Small intestine (tissue), 7 donors: ENCODE data around the gene RNF43. TPM values are rescaled to one million over a fixed set of nuclear protein-coding genes. Genes with fewer than 3 reads are reported as not detected.
"Not testable (repeated sequence)": the region's sequence is repeated elsewhere in the genome, so short reads cannot be mapped to it uniquely, and the experiment has no call there.

ENCODE experiments used
- DNase-seq, 2 donors: peaks; one replicate each; pipeline versions ENCODE4 v3.0.0 to v3.0.0-alpha.2; 2013
- FAIRE-seq: peaks from 2 replicates; lab custom pipeline; 2012; peaks lifted over from hg19 to GRCh38; lab: Jason Lieb, UNC
- H3K27ac ChIP-seq, 3 donors: one replicate each; pipeline ENCODE4 v1.5.1; 2013; ENCODE audit warnings: low read length in 2 of 3, mild to moderate bottlenecking in 2 of 3, control low read depth in 1 of 3, inconsistent platforms in 1 of 3, low read depth in 1 of 3, moderate library complexity in 1 of 3
- H3K27me3 ChIP-seq, 3 donors: one replicate each; pipeline ENCODE4 v1.6.1; 2013; ENCODE audit warnings: low read length in 3 of 3, inconsistent platforms in 1 of 3; ENCODE audit not compliant: control insufficient read depth in 3 of 3, insufficient read depth in 3 of 3
- H3K36me3 ChIP-seq, 3 donors: one replicate each; pipeline ENCODE4 v1.6.1; 2013; ENCODE audit warnings: low read length in 3 of 3, inconsistent platforms in 1 of 3, low read depth in 1 of 3, mild to moderate bottlenecking in 1 of 3, moderate library complexity in 1 of 3; ENCODE audit not compliant: control insufficient read depth in 3 of 3, insufficient read depth in 2 of 3
- H3K4me1 ChIP-seq, 3 donors: one replicate each; pipeline ENCODE4 v1.6.1; 2013; ENCODE audit warnings: low read length in 2 of 3, inconsistent platforms in 1 of 3, low read depth in 1 of 3, mild to moderate bottlenecking in 1 of 3, moderate library complexity in 1 of 3; ENCODE audit not compliant: control insufficient read depth in 3 of 3, insufficient read depth in 2 of 3
- H3K4me3 ChIP-seq, 3 donors: one replicate each; pipeline ENCODE4 v1.5.1; 2013; ENCODE audit warnings: low read length in 3 of 3, control low read depth in 1 of 3, inconsistent platforms in 1 of 3, low read depth in 1 of 3, mild to moderate bottlenecking in 1 of 3, moderate library complexity in 1 of 3
- H3K9me3 ChIP-seq, 2 donors: one replicate each; pipeline ENCODE4 v1.6.1; 2013; ENCODE audit warnings: low read depth in 1 of 2, low read length in 1 of 2; ENCODE audit not compliant: control insufficient read depth in 2 of 2, insufficient read depth in 1 of 2
- WGBS, 3 donors: extraction: QIAGEN DNeasy Blood & Tissue Kit; methylation state at CpG; one replicate each; pipeline ENCODE4 v1.1.7; 2013; 5-methylcytosine and 5-hydroxymethylcytosine counted together
- polyA plus RNA-seq, 4 donors: library from polyadenylated mRNA; stranded (reverse) in 3 of 4; unstranded in 1 of 4; fragments of 200-250 nt in 3 of 4; fragments of 120-200 nt in 1 of 4; gene quantifications; one replicate each; pipeline versions ENCODE4 v1.2.1 to v1.2.3, GENCODE V29; 2013
- donor health status: healthy with polysubstance abuse.
- donor health status: control.
- donor health status: control.
- donor health status: Bipolar disorder and iron deficiency.
- donor health status: healthy.

RNF43 gene
- polyA plus RNA-seq, 4 donors, result 3.5 to 29.4 (median 15.7) TPM

DNA sequence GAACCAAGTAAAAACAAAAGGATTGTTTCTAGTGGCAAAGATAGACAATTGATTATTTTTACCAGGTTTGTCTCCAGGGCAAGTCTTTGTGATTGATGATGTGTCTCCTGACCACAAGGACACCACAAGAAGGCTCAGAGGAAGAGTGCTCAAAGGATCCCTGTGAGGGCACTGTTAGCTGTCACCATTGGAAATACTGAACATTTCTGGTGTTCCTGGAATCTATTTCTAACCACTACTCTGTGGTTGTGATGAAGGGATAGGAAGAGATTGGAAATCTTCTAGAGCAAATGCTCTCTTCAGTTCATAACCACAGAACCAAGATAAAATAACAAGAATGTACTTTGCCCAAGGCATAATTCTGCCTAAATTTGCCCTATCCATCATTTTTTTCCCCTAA, 15.3 kb downstream of the RNF43 start:
- Histone ChIP-seq H3K9me3 (no peaks in the 10 kb centered on the region), H3K27ac (peak overlapping the region in 1 of 3 donors; percentile 41), H3K4me3 (no peak overlapping the region), H3K27me3 (no peaks in the 10 kb centered on the region), H3K36me3 (peaks cover 0 to 3% (median 0%) of the 10 kb centered on the region in 3 donors), H3K4me1 (peaks cover 0 to 28% (median 0%) of the 10 kb centered on the region in 3 donors)
- no peak for DNase-seq
- FAIRE-seq, result no peak

DNA sequence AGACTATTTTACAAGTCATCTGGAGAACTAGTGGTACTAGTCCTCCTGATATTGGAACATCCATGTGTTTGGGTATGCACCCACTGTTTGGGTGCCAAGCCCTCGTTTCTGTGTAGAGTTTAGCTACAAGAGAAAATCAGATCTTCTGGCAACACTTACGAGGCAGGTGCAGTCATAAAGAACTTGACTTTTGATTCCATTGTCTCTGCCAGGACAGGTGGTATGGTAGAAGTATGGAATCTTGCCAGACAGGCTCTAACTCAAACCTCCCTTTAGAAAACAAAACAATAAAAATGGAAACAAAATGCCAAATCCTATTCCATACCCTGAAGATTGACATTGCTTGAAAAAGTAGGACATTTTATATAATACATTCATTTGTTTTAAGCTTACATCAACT, 16.0 kb downstream of the RNF43 start:
- peaks cover 0 to 30% (median 0%) of the 10 kb centered on the region in 3 donors for H3K4me1 ChIP-seq
- FAIRE-seq (no peak), DNase-seq (peak in 1 of 2 donors; percentile 70)
- no peaks in the 10 kb centered on the region for H3K9me3 ChIP-seq
- H3K4me3 ChIP-seq, result no peak overlapping the region
- WGBS, 3 donors, result 8 to 50% (median 35%) methylated on average over 2 of the region's 2 CpGs
- peak overlapping the region in 1 of 3 donors; percentile 22 for H3K27ac ChIP-seq
- H3K36me3 ChIP-seq, result peaks cover 0 to 3% (median 0%) of the 10 kb centered on the region in 3 donors
- no peaks in the 10 kb centered on the region for H3K27me3 ChIP-seq

DNA sequence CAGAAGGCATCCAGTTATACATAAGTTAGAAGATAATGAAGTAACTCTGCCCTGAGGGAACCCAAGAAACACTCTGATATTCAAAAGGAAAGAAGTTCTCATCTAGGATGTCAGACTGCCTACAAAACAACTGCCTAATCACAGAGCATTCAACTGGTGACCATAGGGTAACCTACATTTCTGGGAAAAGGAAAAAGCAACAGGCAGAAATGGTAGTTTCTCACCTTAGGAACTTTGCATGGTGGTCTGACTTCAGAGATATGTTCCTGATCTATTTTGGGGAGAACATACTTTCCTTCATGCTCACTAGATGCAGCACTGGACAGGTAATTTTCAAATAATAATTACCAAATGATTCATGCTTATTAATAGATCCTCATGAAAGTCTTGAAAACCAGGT, 16.5 kb downstream of the RNF43 start:
- Histone ChIP-seq H3K4me3 (no peak overlapping the region), H3K9me3 (no peaks in the 10 kb centered on the region), H3K36me3 (peaks cover 0 to 3% (median 0%) of the 10 kb centered on the region in 3 donors), H3K27me3 (no peaks in the 10 kb centered on the region), H3K27ac (peak overlapping the region in 2 of 3 donors; percentile 20 to 30), H3K4me1 (peaks cover 0 to 34% (median 0%) of the 10 kb centered on the region in 3 donors)
- no peak for FAIRE-seq
- no peak for DNase-seq

DNA sequence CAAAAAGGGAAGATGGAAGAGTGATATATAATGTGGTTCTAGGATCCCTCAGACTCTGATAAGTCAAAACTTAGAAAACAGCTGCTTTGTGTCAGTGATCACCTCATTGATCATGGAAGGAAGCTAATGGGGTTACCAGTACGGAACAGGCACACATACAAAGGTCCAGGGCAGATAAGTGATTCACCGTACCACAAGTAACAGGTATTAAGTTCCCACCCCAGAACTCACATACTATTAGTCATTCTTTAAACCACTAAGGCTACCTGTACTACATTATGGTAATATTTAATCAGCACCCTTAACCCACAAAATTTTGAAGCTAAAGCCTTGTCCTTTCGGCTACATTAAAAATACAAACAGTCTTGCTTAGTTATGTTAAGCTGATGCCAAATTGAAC, 17.4 kb downstream of the RNF43 start:
- peak overlapping the region in 1 of 3 donors; percentile 11 for H3K27ac ChIP-seq

DNA sequence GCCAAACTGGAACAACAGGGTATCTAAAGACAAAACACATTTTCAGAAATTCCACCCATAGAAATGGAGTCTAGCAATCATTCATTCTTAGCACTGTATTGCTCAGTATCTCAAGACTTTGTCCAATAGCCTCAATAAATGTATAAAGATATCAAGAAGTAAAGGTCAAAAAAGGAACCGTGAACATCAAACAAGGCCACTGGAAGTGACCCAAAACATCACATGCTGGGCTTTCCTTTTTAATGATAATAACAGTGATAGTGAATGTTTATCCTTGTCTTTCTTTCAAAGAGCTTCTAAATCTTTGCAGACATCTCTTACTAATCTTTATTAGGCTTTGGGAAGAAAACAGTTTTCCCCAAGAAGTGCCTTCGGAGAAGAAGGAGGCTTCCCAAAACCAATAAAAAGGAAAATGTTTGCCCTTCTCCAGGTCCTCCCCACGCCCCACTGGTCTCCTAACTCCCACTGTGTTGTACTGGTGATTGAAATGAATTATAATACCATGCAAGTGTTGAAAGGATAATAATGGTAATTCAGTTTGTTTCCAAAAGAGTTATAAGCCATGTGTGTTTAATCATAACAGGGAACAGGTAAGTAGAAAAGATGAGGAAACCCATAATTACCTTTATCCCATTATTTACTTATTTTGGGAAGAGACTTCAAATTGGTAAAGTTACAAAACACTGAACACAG, 18.6 kb downstream of the RNF43 start:
- H3K9me3 ChIP-seq, result no peaks in the 10 kb centered on the region
- DNase-seq (peak; percentile 74 to 79), FAIRE-seq (no peak)
- H3K4me3 ChIP-seq, result no peak overlapping the region
- no peaks in the 10 kb centered on the region for H3K27me3 ChIP-seq
- H3K27ac ChIP-seq, result peak overlapping the region in 2 of 3 donors; percentile 11 to 50
- H3K4me1 ChIP-seq, result peaks cover 0 to 44% (median 0%) of the 10 kb centered on the region in 3 donors
- 8 to 39% (median 30%) methylated on average over 3 of the region's 3 CpGs for WGBS, 3 donors
- H3K36me3 ChIP-seq, result peaks cover 0 to 3% (median 0%) of the 10 kb centered on the region in 3 donors

More for the DNA sequence above, 17.4 kb downstream of the RNF43 start:
- H3K4me3 ChIP-seq, result no peak overlapping the region
- WGBS, 3 donors, result 14 to 58% (median 45%) methylated on average over 3 of the region's 3 CpGs
- peaks cover 0 to 40% (median 0%) of the 10 kb centered on the region in 3 donors for H3K4me1 ChIP-seq
- no peak for FAIRE-seq
- H3K27me3 ChIP-seq, result no peaks in the 10 kb centered on the region
- no peaks in the 10 kb centered on the region for H3K9me3 ChIP-seq
- peak in 1 of 2 donors; percentile 73 for DNase-seq
- peaks cover 0 to 3% (median 0%) of the 10 kb centered on the region in 3 donors for H3K36me3 ChIP-seq

DNA sequence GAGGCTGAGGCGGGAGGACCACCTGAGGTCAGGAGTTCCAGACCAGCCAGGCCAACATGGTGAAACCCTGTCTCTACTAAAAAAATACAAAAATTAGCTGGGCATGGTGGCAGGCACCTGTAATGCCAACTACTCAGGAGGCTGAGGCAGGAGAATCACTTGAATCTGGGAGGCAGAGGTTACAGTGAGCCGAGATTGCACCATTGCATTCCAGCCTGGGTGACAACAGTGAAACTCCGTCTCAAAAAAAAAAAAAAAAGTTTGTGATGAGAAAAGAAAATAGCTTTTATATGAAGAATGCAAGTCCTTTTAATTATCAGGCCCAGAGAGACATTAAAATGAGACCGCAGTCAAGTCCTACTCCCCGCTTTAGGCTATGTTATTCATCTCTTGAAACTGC, 19.9 kb downstream of the RNF43 start:
- not testable (repeated sequence) for DNase-seq, FAIRE-seq, H3K36me3 ChIP-seq, H3K27me3 ChIP-seq, H3K27ac ChIP-seq, H3K9me3 ChIP-seq, H3K4me3 ChIP-seq
- H3K4me1 ChIP-seq, result peaks cover 0 to 46% (median 2%) of the 10 kb centered on the region in 3 donors
- WGBS, 3 donors, result 60 to 79% (median 62%) methylated on average over 5 of the region's 5 CpGs

DNA sequence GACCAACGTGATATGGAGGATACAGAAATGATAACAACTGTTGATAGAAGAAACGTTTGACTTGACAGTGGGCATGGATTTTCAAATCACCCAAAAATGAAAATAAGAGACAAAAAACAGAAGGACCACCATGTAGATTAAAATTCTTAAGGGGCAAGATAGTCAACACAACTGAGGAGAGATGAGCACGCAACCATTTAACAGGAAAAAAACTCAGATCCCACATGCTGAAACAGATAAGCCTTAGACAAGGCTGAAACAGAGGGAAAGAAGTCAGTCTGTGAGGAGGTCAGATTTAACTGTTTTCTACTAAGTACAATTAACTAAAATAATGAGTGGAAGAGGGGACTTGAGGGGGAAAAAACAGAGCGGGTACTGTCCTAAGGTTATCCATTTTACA, 21.2 kb downstream of the RNF43 start:
- FAIRE-seq, result no peak
- Histone ChIP-seq H3K4me3 (no peak overlapping the region), H3K36me3 (no peaks in the 10 kb centered on the region), H3K9me3 (no peaks in the 10 kb centered on the region), H3K27me3 (no peaks in the 10 kb centered on the region), H3K4me1 (peaks cover 0 to 47% (median 4%) of the 10 kb centered on the region in 3 donors), H3K27ac (no peak overlapping the region)
- no peak for DNase-seq
- WGBS, 3 donors, result 43 to 63% (median 43%) methylated on average over 4 of the region's 4 CpGs

DNA sequence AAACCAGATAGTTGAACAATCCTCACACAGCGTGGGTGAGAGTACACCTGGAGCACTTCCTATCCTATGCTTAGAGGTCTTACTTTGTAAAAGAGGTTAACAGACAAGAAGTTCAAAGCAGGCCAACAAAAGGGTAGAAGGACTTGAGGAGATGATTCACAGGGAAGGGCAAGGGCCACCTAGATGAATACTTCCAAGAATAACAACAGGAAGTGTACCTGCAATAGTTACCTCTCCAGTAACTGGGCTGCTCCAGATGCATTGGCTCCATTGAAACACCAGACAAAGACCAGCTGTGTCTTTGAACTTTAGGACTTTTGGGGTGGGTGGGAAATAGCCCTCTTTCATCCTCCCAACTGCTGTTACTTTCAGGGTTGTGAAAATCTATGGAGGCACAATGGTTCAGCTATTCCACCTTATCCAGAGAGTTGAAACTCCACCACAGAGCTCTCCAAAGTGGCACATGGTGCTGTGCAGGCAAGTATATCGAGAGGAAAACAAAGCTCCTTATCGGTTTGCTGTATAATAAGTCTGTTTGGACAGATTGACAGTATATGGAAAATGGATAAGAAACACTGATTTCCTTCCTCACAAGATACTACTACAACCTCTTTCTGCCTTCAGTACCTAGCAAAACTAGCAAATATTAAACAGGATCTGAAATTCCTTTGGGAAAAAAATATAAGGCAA, 22.7 kb downstream of the RNF43 start:
- H3K9me3 ChIP-seq, result no peaks in the 10 kb centered on the region
- H3K27ac ChIP-seq, result peak overlapping the region; percentile 47 to 76 (median 73)
- DNase-seq, result peak; percentile 73 to 86
- peaks cover 0 to 53% (median 9%) of the 10 kb centered on the region in 3 donors for H3K4me1 ChIP-seq
- FAIRE-seq, result peak; percentile 15
- no peak overlapping the region for H3K4me3 ChIP-seq
- H3K36me3 ChIP-seq, result no peaks in the 10 kb centered on the region
- no peaks in the 10 kb centered on the region for H3K27me3 ChIP-seq
- WGBS, 3 donors, result 12 to 70% (median 36%) methylated on average over 3 of the region's 3 CpGs
